ENCODE data around the gene SFN.

SFN gene

DNA sequence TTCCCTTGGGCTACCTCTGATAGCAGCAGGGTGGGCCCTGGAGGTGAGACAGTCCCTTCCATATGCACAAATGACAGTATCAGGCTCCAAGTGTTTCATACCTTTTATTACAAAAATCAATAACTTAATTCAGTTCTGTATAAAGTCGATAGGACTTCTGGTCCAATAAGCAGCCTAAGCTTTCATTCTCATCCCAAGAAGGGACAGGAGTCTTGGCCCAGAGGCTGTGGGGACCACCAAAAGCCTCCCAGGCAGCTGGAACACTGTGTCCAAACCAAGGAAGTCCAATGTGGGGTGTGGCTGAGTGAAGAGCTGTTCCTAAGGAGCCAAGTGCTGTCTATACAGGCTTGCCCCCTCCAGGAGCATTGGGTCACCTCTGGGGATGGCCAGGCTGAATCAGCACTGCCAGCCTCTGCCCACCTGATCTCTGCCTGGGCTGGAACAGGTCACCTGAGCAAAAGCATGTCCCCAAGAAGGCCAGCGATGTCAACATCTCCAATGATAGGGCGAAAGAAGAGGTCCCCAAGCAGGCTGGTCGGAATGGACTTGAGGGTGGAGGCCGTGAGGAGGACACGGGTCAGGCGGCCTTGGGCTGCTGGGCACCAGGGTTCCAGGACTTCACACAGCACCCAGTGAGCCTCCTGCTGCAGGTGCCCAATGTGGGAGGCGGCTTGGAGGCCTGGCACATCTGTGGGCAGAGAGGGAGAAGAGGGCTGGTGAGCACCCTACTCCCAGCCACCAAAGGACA, 48.6 kb downstream of the SFN start:
- no peak for DNase-seq (ENCODE audit: low spot score)

DNA sequence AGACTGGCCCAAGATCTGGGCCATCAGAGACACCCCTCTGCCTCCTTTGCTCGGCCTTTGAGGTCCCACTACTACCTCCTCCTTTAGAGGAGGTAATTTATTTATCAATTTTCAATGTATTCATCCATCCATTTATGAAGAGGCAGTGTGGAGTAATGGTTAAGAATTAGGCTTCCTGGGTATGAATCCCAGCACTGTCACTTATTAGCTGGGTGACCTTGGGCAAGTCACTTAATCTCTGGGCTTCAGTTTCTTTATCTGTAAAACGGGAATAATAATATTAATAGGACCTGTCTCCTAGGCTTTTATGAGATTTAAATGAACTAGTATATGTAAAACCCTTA, 49.2 kb downstream of the SFN start:
- DNase-seq (ENCODE audit: low spot score), result no peak

DNA sequence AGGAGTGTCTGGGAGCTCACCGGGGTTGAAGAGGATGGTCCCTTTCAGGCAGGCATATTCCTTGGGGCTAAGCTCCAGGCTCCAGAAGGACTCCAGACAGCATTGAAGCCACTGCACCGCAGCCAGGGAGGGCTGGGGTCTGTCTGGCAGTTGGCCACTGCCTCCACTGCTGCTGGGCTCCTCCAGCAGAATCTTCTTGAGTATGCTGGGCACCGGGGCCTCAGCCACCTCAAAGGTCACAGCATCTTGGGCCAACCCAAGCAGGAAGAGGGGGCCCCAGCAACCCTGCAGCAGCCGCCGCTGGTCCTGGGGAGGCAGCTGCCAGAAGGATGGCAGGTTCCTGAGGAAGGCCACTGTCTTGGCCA, 50.4 kb downstream of the SFN start:
- DNase-seq (ENCODE audit: low spot score), result no peak
